Breast epithelium (tissue), 4 donors: ENCODE data around the gene CCDC88C. TPM values are rescaled to one million over a fixed set of nuclear protein-coding genes. Genes with fewer than 3 reads are reported as not detected.

Source experiments
- DNase-seq, 2 donors: peaks; one replicate each; pipeline ENCODE4 v3.0.0-alpha.2; 2019; ENCODE audit warnings: low spot score in 2 of 2
- H3K27ac ChIP-seq, 2 donors: fragments of 200-600 bp; sonication (generic) in 1 of 2; one replicate each; pipeline ENCODE4 v1.5.1; 2016 to 2019; ENCODE audit warnings: mild to moderate bottlenecking in 1 of 2
- H3K27me3 ChIP-seq, 2 donors: fragments of 200-600 bp; sonication (generic) in 1 of 2; one replicate each; pipeline versions ENCODE4 v1.5.1 to v1.6.0; 2017 to 2019; ENCODE audit warnings: control low read depth in 1 of 2, mild to moderate bottlenecking in 1 of 2
- H3K36me3 ChIP-seq: fragments of 200-600 bp; one replicate; pipeline ENCODE4 v1.5.1; 2019
- H3K4me1 ChIP-seq, 2 donors: fragments of 200-600 bp; sonication (generic); one replicate each; pipeline ENCODE4 v1.5.1; 2016 to 2019; ENCODE audit warnings: control low read depth in 1 of 2
- H3K4me3 ChIP-seq, 3 donors: fragments of 200-600 bp; sonication (generic); 1 replicate in 2 of 3; 2 replicates in 1 of 3; pipeline ENCODE4 v1.5.1; 2016 to 2019; ENCODE audit warnings: mild to moderate bottlenecking in 3 of 3, moderate library complexity in 2 of 3
- H3K9me3 ChIP-seq, 2 donors: fragments of 200-600 bp; sonication (generic) in 1 of 2; one replicate each; pipeline ENCODE4 v1.5.1; 2016 to 2019; ENCODE audit warnings: control low read depth in 1 of 2
- POLR2A ChIP-seq: fragments of 450-650 bp; IDR thresholded peaks from one replicate; pipeline ENCODE4 v1.6.1; 2016; ENCODE audit warnings: antibody characterized with exemption, mild to moderate bottlenecking, moderate library complexity
- POLR2AphosphoS5 ChIP-seq, 3 donors: sonication (generic); formaldehyde crosslinking; IDR thresholded peaks; one replicate each; pipeline ENCODE4 v1.6.1; 2017; ENCODE audit warnings: antibody characterized with exemption in 3 of 3
- intact Hi-C: fragments of 100-400 bp; cut with DNase I; formaldehyde crosslinking; loops from one replicate; pipeline ENCODE4 v1.15.1; 2023; ENCODE audit warnings: low total_unique reads
- total RNA-seq, 3 donors: library from RNA; depleted of rRNA; stranded (reverse); fragments of >200 nt; gene quantifications; one replicate each; pipeline ENCODE4 v1.1.0, GENCODE V29; 2016
- TF ChIP-seq, protein P1 (sequence below), 3 donors: fragments of 450-650 bp; IDR thresholded peaks; one replicate each; pipeline ENCODE4 v1.5.1; 2016 to 2017; ENCODE audit warnings: antibody characterized with exemption in 3 of 3, mild to moderate bottlenecking in 3 of 3, moderate library complexity in 3 of 3

The CCDC88C gene
- total RNA-seq, 3 donors from 2014 or later: 5.8 to 25.9 (median 19.3) TPM

GRCh38 chr14:91242635-91243034 lies 175.0 kb downstream of the CCDC88C start:
- Histone ChIP-seq H3K27me3 (no peaks in the 10 kb centered on the region), H3K27ac (peak overlapping the region in 1 of 2 donors; percentile 25), H3K9me3 (no peaks in the 10 kb centered on the region), H3K36me3 (no peaks in the 10 kb centered on the region), H3K4me3 (no peak overlapping the region), H3K4me1 (peaks cover 0 to 5% of the 10 kb centered on the region in 2 donors)
- intact Hi-C loops: loop anchor here (1.0 kb wide), 1 partner anchor 32 kb away; no protein-coding TSS in a partner anchor
- no peak for DNase-seq
- no peak for TF ChIP-seq POLR2A
- TF ChIP-seq, protein P1, sequence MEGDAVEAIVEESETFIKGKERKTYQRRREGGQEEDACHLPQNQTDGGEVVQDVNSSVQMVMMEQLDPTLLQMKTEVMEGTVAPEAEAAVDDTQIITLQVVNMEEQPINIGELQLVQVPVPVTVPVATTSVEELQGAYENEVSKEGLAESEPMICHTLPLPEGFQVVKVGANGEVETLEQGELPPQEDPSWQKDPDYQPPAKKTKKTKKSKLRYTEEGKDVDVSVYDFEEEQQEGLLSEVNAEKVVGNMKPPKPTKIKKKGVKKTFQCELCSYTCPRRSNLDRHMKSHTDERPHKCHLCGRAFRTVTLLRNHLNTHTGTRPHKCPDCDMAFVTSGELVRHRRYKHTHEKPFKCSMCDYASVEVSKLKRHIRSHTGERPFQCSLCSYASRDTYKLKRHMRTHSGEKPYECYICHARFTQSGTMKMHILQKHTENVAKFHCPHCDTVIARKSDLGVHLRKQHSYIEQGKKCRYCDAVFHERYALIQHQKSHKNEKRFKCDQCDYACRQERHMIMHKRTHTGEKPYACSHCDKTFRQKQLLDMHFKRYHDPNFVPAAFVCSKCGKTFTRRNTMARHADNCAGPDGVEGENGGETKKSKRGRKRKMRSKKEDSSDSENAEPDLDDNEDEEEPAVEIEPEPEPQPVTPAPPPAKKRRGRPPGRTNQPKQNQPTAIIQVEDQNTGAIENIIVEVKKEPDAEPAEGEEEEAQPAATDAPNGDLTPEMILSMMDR (IDR thresholded peaks at IDR 0.05): no peak
- TF ChIP-seq POLR2AphosphoS5 (IDR thresholded peaks at IDR 0.05): no peak

DNA sequence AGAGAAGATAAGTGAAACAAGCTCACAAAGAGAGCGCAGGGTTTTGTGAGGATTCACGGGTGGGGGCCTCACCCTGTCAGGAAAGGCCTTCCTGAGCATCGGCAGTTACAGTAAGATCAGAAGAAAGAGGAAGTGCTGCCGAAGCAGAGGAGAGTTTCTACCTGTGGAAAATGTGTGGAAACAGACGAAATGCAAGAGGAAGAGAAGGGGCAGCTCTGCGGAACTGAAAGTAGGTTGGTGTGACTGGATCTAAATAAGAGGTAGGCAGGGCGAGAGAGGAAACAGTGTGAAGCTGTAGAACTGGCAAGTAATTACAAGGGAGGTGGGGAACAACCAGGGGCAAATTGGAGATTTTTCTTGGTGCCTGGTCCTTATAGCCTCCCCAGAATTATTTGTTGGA lies 175.8 kb downstream of the CCDC88C start:
- no peak for TF ChIP-seq POLR2A
- TF ChIP-seq, protein P1 (IDR thresholded peaks at IDR 0.05): no peak
- TF ChIP-seq POLR2AphosphoS5 (IDR thresholded peaks at IDR 0.05): no peak
- intact Hi-C loops: no loop called here
- Histone ChIP-seq H3K4me1 (peaks cover 0 to 5% of the 10 kb centered on the region in 2 donors), H3K36me3 (no peaks in the 10 kb centered on the region), H3K9me3 (no peaks in the 10 kb centered on the region), H3K4me3 (no peak overlapping the region), H3K27me3 (no peaks in the 10 kb centered on the region), H3K27ac (peak overlapping the region in 1 of 2 donors; percentile 25)
- no peak for DNase-seq

DNA sequence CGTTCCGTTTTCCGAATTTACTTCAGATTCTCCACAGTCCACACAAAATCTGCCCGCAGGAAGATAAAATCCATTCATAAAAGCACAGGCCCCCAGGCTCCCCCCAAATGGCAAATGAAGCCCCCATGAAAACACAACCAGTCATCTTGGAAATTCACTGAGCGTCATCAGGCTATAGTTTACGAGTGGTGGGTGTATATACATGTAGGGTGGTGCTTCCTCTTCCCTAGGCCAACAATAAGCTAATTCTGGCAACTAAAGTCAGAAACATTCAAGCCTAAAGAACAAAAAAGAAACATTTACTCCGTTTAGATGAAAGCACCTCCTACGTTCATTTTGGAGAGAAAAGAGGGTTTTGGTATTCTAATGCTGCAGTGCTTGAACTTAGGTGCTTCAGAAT lies 179.0 kb downstream of the CCDC88C start:
- Histone ChIP-seq H3K27me3 (no peaks in the 10 kb centered on the region), H3K9me3 (peaks cover 0 to 13% of the 10 kb centered on the region in 2 donors), H3K4me3 (no peak overlapping the region), H3K27ac (no peak overlapping the region), H3K4me1 (no peaks in the 10 kb centered on the region), H3K36me3 (no peaks in the 10 kb centered on the region)
- TF ChIP-seq POLR2AphosphoS5 (IDR thresholded peaks at IDR 0.05) (no peak), POLR2A (no peak)
- TF ChIP-seq, protein P1 (IDR thresholded peaks at IDR 0.05): no peak
- intact Hi-C loops: no loop called here
- DNase-seq: no peak

GRCh38 chr14:91238085-91238484 lies 179.5 kb downstream of the CCDC88C start:
- no peak overlapping the region for H3K27ac ChIP-seq
- no peak overlapping the region for H3K4me3 ChIP-seq

DNA sequence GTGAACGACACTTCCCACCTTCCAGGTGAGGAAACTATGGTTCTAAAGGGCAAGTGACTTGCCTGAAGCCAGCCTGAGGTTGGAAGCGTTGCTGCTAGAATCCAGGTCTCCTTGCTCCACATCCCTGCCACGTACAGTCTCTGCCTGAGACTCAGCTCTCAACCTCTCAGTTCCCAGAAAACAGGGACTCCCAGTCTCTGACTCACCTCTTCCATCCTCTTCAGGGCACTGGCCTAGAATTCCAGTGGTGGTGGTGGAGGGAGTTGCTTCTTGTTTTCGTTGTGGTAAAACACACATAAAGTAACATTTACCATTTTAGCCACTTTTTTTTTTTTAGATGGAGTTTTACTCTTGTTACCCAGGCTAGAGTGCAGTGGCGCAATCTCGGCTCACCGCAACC lies 180.4 kb downstream of the CCDC88C start:
- DNase-seq: no peak
- no peak for TF ChIP-seq POLR2A
- TF ChIP-seq POLR2AphosphoS5 (IDR thresholded peaks at IDR 0.05): no peak
- TF ChIP-seq, protein P1 (IDR thresholded peaks at IDR 0.05): no peak
- no peaks in the 10 kb centered on the region for H3K4me1 ChIP-seq
- no peaks in the 10 kb centered on the region for H3K36me3 ChIP-seq
- no peaks in the 10 kb centered on the region for H3K27me3 ChIP-seq
- intact Hi-C loops: no loop called here
- H3K9me3 ChIP-seq: peaks cover 0 to 18% of the 10 kb centered on the region in 2 donors
- no peak overlapping the region for H3K27ac ChIP-seq
- no peak overlapping the region for H3K4me3 ChIP-seq

More at GRCh38 chr14:91238085-91238484, 179.5 kb downstream of the CCDC88C start:
- Histone ChIP-seq H3K36me3 (no peaks in the 10 kb centered on the region), H3K27me3 (no peaks in the 10 kb centered on the region), H3K9me3 (peaks cover 0 to 18% of the 10 kb centered on the region in 2 donors), H3K4me1 (no peaks in the 10 kb centered on the region)
- intact Hi-C loops: no loop called here
- TF ChIP-seq, protein P1 (IDR thresholded peaks at IDR 0.05): no peak
- no peak for TF ChIP-seq POLR2A
- TF ChIP-seq POLR2AphosphoS5 (IDR thresholded peaks at IDR 0.05): no peak
- DNase-seq: no peak
